Gastroesophageal sphincter (tissue), 4 donors: Measurements from ENCODE around the gene HEBP1. TPM values are rescaled to one million over a fixed set of nuclear protein-coding genes. Genes with fewer than 3 reads are reported as not detected.
A peak's percentile ranks its signal among the peaks of the same experiment; 100 is the strongest.

Experiments used
- ATAC-seq: fragments of 150-250 bp; one replicate; pipeline ENCODE4 v1.9.1; 2016; ENCODE audit warnings: mild to moderate bottlenecking, moderate library complexity
- H3K27ac ChIP-seq, 4 donors: fragments of 200-600 bp; sonication (generic) in 3 of 4; 1 replicate in 3 of 4; 2 replicates in 1 of 4; pipeline ENCODE4 v1.5.1; 2016 to 2019
- H3K27me3 ChIP-seq: fragments of 200-600 bp; sonication (generic); one replicate; pipeline ENCODE4 v1.5.1; 2019
- H3K36me3 ChIP-seq, 2 donors: fragments of 200-600 bp; sonication (generic); one replicate each; pipeline ENCODE4 v1.5.1; 2019; ENCODE audit warnings: control low read depth in 1 of 2
- H3K4me1 ChIP-seq, 3 donors: fragments of 200-600 bp; sonication (generic); 1 replicate in 2 of 3; 2 replicates in 1 of 3; pipeline ENCODE4 v1.5.1; 2016 to 2019; ENCODE audit warnings: control low read depth in 2 of 3
- H3K4me3 ChIP-seq, 2 donors: fragments of 200-600 bp; sonication (generic); one replicate each; pipeline ENCODE4 v1.5.1; 2019; ENCODE audit warnings: mild to moderate bottlenecking in 1 of 2, moderate library complexity in 1 of 2
- H3K9me3 ChIP-seq, 3 donors: fragments of 200-600 bp; sonication (generic); one replicate each; pipeline ENCODE4 v1.5.1; 2017 to 2019; ENCODE audit warnings: control low read depth in 2 of 3
- CTCF ChIP-seq, 4 experiments: fragments of 200-600 bp in 2 of 4; fragments of 450-650 bp in 2 of 4; sonication (generic) in 1 of 4; IDR thresholded peaks; one replicate each; pipeline ENCODE4 v1.5.1; 2017 to 2019; ENCODE audit warnings: antibody characterized with exemption in 4 of 4, mild to moderate bottlenecking in 2 of 4, moderate library complexity in 2 of 4
- EP300 ChIP-seq: sonication (generic); formaldehyde crosslinking; IDR thresholded peaks from one replicate; pipeline ENCODE4 v1.6.1; 2017; ENCODE audit warnings: antibody characterized with exemption, mild to moderate bottlenecking
- POLR2A ChIP-seq, 2 donors: fragments of 450-650 bp; IDR thresholded peaks; one replicate each; pipeline ENCODE4 v1.6.1; 2017; ENCODE audit warnings: antibody characterized with exemption in 2 of 2, mild to moderate bottlenecking in 2 of 2, moderate library complexity in 1 of 2
- POLR2AphosphoS5 ChIP-seq: sonication (generic); formaldehyde crosslinking; IDR thresholded peaks from one replicate; pipeline ENCODE4 v1.6.1; 2017; ENCODE audit warnings: antibody characterized with exemption
- WGBS, 2 donors: methylation state at CpG; one replicate each; pipeline ENCODE4 v1.1.5; 2018; ENCODE audit warnings: low coverage in 1 of 2; 5-methylcytosine and 5-hydroxymethylcytosine counted together
- total RNA-seq, 4 donors: library from RNA; depleted of rRNA; stranded (reverse); fragments of >200 nt; gene quantifications; one replicate each; pipeline ENCODE4 v1.1.0, GENCODE V29; 2016

Gene HEBP1
- total RNA-seq, 4 donors from 2014 or later: 33.8 to 47.5 (median 41.9) TPM

DNA sequence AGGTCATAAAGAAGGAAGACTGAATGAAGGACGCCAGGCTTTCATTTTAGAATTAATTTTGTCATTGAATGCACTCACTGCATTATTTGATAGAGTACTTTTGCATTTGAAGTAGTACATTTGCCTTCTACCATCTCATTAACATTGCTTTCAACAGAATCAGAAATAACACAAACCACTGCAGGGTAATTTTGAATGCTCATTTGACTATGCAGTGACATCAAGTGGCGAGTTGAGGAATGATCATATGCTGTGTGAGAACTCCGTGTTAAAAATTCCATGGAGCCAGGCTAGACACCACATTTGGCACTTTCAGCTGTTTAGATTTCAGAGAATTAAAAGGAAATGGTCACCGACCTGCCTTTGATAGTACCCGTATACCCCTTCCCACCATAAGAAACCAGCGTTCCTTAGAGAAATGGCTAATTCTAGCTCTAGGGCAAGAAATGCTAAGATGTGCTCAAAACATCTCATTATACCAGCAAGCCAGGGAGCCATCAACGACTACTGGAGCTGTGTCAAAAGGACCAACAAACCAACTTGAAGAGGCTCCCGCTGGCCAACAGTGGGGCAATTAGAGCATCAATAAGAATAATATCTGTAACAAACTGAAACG lies 16.5 kb downstream of the HEBP1 start:
- ATAC-seq: peak; percentile 40
- H3K27me3 ChIP-seq: no peaks in the 10 kb centered on the region
- 54 to 56% methylated on average over 5 to 9 of the region's 9 CpGs for WGBS, 2 donors

GRCh38 chr12:12982331-12982730 lies 17.7 kb downstream of the HEBP1 start:
- TF ChIP-seq POLR2AphosphoS5: no peak
- TF ChIP-seq EP300: no peak
- no peak for TF ChIP-seq POLR2A (IDR thresholded peaks at IDR 0.05)
- no peak for TF ChIP-seq CTCF (IDR thresholded peaks at IDR 0.05)
- Histone ChIP-seq H3K27me3 (no peaks in the 10 kb centered on the region), H3K9me3 (no peaks in the 10 kb centered on the region), H3K36me3 (peaks cover 0 to 71% of the 10 kb centered on the region in 2 donors), H3K27ac (no peak overlapping the region), H3K4me1 (peaks cover 0 to 20% (median 9%) of the 10 kb centered on the region in 3 donors), H3K4me3 (no peak overlapping the region)
- no peak for ATAC-seq
- 90 to 100% methylated on average over 2 of the region's 2 CpGs for WGBS, 2 donors

More for the DNA sequence above, 16.5 kb downstream of the HEBP1 start:
- Histone ChIP-seq H3K4me3 (no peak overlapping the region), H3K27ac (no peak overlapping the region), H3K36me3 (peaks cover 0 to 77% of the 10 kb centered on the region in 2 donors), H3K9me3 (no peaks in the 10 kb centered on the region), H3K4me1 (peaks cover 0 to 20% (median 9%) of the 10 kb centered on the region in 3 donors)
- TF ChIP-seq CTCF (IDR thresholded peaks at IDR 0.05) (peak; percentile 31 to 65 (median 56)), EP300 (no peak)

DNA sequence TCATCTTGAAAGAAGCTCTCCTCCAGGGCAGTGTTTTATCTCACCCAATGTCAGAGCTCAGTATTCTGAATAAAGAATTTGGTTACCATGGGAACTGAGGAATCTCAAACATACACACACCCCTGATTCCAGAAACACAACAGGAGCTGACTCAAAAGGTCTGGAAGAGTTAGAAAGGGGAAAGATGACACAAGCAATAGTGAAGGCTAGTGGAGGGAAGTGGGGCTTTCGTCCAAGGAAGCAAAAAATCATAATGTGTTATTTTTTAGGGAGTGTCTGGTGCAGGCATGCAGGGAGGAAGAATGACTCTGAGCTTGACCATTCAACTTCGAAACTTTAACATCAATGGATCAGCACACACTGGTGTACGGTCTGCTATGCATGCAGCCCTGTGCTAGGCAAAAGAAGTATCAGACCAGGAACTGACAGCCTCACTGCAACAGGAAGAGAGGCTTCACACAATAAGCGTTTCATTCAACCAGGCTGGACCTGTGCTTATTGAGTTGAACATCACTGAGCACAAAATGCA lies 20.3 kb downstream of the HEBP1 start:
- Histone ChIP-seq H3K27ac (peak overlapping the region in 3 of 4 donors; percentile 51 to 65 (median 65)), H3K36me3 (peaks cover 0 to 64% of the 10 kb centered on the region in 2 donors), H3K9me3 (no peaks in the 10 kb centered on the region)

DNA sequence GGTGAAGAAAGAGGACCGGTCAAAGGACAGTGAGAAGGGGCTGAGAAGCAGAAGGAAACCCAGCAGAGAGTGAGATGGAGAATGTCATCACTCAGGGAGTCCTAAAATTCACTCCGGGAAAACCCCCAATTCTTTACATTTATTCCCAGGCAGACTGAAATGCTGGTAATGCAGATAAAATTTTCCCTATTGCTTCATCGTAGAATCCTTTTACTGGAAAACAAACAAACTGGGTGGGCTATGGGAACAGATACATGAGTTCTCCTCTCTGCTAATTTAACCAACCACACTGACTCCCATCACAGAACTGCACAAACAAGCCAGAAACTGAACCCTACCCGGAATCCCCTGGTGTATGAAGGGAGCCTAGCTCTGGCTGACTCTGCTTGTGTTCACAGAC lies 20.9 kb downstream of the HEBP1 start:
- H3K4me1 ChIP-seq: peaks cover 0 to 24% (median 16%) of the 10 kb centered on the region in 3 donors
- peak overlapping the region; percentile 31 to 65 (median 58) for H3K27ac ChIP-seq
- no peaks in the 10 kb centered on the region for H3K27me3 ChIP-seq
- no peaks in the 10 kb centered on the region for H3K9me3 ChIP-seq
- peaks cover 0 to 64% of the 10 kb centered on the region in 2 donors for H3K36me3 ChIP-seq
- no peak for ATAC-seq
- no peak overlapping the region for H3K4me3 ChIP-seq
- WGBS, 2 donors: 64 to 69% methylated on average over 4 of the region's 4 CpGs
- no peak for TF ChIP-seq POLR2AphosphoS5
- no peak for TF ChIP-seq CTCF (IDR thresholded peaks at IDR 0.05)
- no peak for TF ChIP-seq EP300
- TF ChIP-seq POLR2A (IDR thresholded peaks at IDR 0.05): no peak

More for the DNA sequence above, 20.3 kb downstream of the HEBP1 start:
- ATAC-seq: peak; percentile 75
- Histone ChIP-seq H3K4me3 (no peak overlapping the region), H3K27me3 (no peaks in the 10 kb centered on the region), H3K4me1 (peaks cover 0 to 24% (median 16%) of the 10 kb centered on the region in 3 donors)
- WGBS, 2 donors: 18 to 21% methylated on average over 4 of the region's 4 CpGs
- TF ChIP-seq POLR2AphosphoS5: peak; percentile 38
- TF ChIP-seq EP300: no peak
- TF ChIP-seq POLR2A (IDR thresholded peaks at IDR 0.05): no peak

- peaks cover 0 to 21% (median 16%) of the 10 kb centered on the region in 3 donors for H3K4me1 ChIP-seq
- ATAC-seq: no peak
- 94% methylated on average over 3 of the region's 4 CpGs; no CpG with 5 or more reads in 1 of the 2 donors for WGBS, 2 donors
- H3K27me3 ChIP-seq: no peaks in the 10 kb centered on the region
- H3K9me3 ChIP-seq: peaks cover 0 to 18% (median 0%) of the 10 kb centered on the region in 3 donors
- H3K36me3 ChIP-seq: peaks cover 0 to 78% of the 10 kb centered on the region in 2 donors
- H3K27ac ChIP-seq: peak overlapping the region in 1 of 4 donors; percentile 56
- TF ChIP-seq POLR2A (IDR thresholded peaks at IDR 0.05) (no peak), POLR2AphosphoS5 (no peak), CTCF (IDR thresholded peaks at IDR 0.05) (no peak)
- H3K4me3 ChIP-seq: no peak overlapping the region
These were observed 22.8 kb downstream of the HEBP1 start for GRCh38 chr12:12977231-12977630.
